Neural progenitor cell (in vitro differentiated cells): Measurements from ENCODE around the gene ISCA2. TPM values are rescaled to one million over a fixed set of nuclear protein-coding genes. Genes with fewer than 3 reads are reported as not detected.
A peak's percentile ranks its signal among the peaks of the same experiment; 100 is the strongest.

Experiments used
- DNase-seq: peaks from one replicate; pipeline ENCODE4 v3.0.0-alpha.2; 2016; ENCODE audit warnings: low spot score
- H2AFZ ChIP-seq: fragments of 200-600 bp; sonication (generic); replicated peaks from 2 replicates; pipeline ENCODE4 v1.6.1; 2016; ENCODE audit warnings: antibody characterized with exemption
- H3F3A ChIP-seq: fragments of 200-600 bp; sonication (generic); 2 replicates; pipeline ENCODE4 v1.6.1; 2016; ENCODE audit warnings: antibody characterized with exemption, low read depth
- H3K27ac ChIP-seq: fragments of 200-600 bp; sonication (generic); 2 replicates; pipeline ENCODE4 v1.5.1; 2016; ENCODE audit warnings: mild to moderate bottlenecking
- H3K27me3 ChIP-seq: fragments of 200-600 bp; sonication (generic); 2 replicates; pipeline ENCODE4 v1.6.1; 2016; ENCODE audit warnings: mild to moderate bottlenecking, moderate library complexity
- H3K36me3 ChIP-seq: fragments of 200-600 bp; sonication (generic); 2 replicates; pipeline ENCODE4 v1.5.1; 2016
- H3K4me1 ChIP-seq: fragments of 200-600 bp; sonication (generic); 2 replicates; pipeline ENCODE4 v1.6.1; 2016; ENCODE audit warnings: mixed run types
- H3K4me2 ChIP-seq: fragments of 200-600 bp; sonication (generic); 2 replicates; pipeline ENCODE4 v1.6.1; 2016
- H3K4me3 ChIP-seq: fragments of 200-600 bp; sonication (generic); 2 replicates; pipeline ENCODE4 v1.5.1; 2016
- H3K79me2 ChIP-seq: fragments of 200-600 bp; sonication (generic); 2 replicates; pipeline ENCODE4 v1.6.1; 2016; ENCODE audit warnings: low read depth
- H3K9ac ChIP-seq: fragments of 200-600 bp; sonication (generic); 2 replicates; pipeline ENCODE4 v1.6.1; 2016
- H3K9me3 ChIP-seq: fragments of 200-600 bp; sonication (generic); 2 replicates; pipeline ENCODE4 v1.5.1; 2016; ENCODE audit warnings: low read depth
- H4K20me1 ChIP-seq: fragments of 200-600 bp; sonication (generic); 2 replicates; pipeline ENCODE4 v1.6.1; 2016; ENCODE audit warnings: low read depth
- H3K27ac Mint-ChIP-seq: 3 replicates; pipeline ENCODE4 v1.8.0; 2021; ENCODE audit warnings: mixed read lengths
- H3K27me3 Mint-ChIP-seq: 2 replicates; pipeline ENCODE4 v1.8.0; 2022; ENCODE audit warnings: low read depth, mild to moderate bottlenecking, inconsistent platforms, moderate library complexity, mixed read lengths; ENCODE audit not compliant: insufficient read depth
- H3K36me3 Mint-ChIP-seq: 3 replicates; pipeline ENCODE4 v1.8.0; 2021; ENCODE audit warnings: mixed read lengths
- H3K4me1 Mint-ChIP-seq: 3 replicates; pipeline ENCODE4 v1.8.0; 2021; ENCODE audit warnings: mixed read lengths
- H3K4me3 Mint-ChIP-seq: 3 replicates; pipeline ENCODE4 v1.8.0; 2021; ENCODE audit warnings: mild to moderate bottlenecking, moderate library complexity, mixed read lengths
- H3K9me3 Mint-ChIP-seq: 3 replicates; pipeline ENCODE4 v1.8.0; 2020; ENCODE audit warnings: mixed read lengths
- EZH2 ChIP-seq: fragments of 200-600 bp; sonication (generic); IDR thresholded peaks from 2 replicates; pipeline ENCODE4 v1.6.1; 2017; ENCODE audit warnings: antibody characterized with exemption, mild to moderate bottlenecking, moderate library complexity
- EZH2phosphoT487 ChIP-seq: fragments of 200-600 bp; sonication (generic); IDR thresholded peaks from 2 replicates; pipeline ENCODE4 v1.6.1; 2017; ENCODE audit warnings: antibody characterized with exemption
- total RNA-seq: library from RNA; depleted of rRNA; stranded (reverse); fragments of >200 nt; gene quantifications from 2 replicates; pipeline ENCODE4 v1.2.3, GENCODE V29; 2015; ENCODE audit warnings: low replicate concordance
- TF ChIP-seq, protein P1 (sequence below): fragments of 200-600 bp; sonication (generic); IDR thresholded peaks from 2 replicates; pipeline ENCODE4 v1.5.1; 2017; ENCODE audit warnings: antibody characterized with exemption, mild to moderate bottlenecking

The ISCA2 gene
- total RNA-seq, 1 donor from 2014 or later, result 45.5 TPM

DNA sequence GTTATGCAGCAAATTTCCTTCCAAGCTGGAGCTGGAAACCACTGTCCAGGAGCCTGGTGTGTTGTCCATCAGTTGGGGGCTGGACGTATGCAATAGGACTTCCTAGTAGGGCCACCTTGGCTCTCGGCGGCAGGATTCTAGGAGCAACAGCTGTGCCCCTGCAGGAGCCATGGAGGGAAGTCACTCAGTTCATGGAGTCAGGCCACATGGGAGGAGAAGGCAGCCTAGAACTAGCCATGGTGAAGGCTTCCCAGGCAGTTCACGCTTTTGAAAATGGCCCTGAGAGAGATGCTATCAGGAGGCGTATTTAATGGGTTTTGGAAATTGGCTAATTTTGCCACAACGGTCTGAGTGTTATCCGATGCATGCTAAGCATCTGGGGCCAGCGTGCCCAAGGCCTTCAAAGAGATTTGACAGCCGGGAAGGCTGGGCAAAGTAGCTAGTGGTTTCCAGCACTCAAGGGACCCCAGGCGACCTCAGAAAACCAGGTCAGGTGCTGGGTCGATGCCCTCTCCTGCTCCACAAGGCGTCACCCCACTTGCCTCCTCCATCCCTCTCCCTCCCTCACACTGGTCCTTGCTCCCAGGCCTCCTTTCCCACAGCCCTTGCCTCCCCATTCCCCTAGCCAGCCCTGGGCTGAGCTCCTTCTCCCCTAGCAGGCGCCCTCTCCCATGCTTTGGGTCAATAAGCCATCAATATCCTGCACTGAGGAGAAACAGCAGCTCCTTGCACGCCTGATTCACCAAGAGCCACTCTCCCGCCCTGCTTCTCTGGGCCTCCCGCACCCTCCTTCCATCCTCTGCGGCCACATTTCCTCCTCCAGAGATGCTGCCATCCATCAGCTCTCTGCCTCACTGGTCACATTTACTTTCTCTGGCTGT is 36.6 kb upstream of the ISCA2 start:
- Histone ChIP-seq H3K4me3 (no peak overlapping the region), H3K9me3 (no peaks in the 10 kb centered on the region), H3K4me2 (peak overlapping the region; percentile 49), H3K36me3 (no peaks in the 10 kb centered on the region), H3F3A (peaks cover 10% of the 10 kb centered on the region), H3K4me1 (peaks cover 17% of the 10 kb centered on the region), H3K27ac (peak overlapping the region; percentile 83), H3K79me2 (no peaks in the 10 kb centered on the region), H4K20me1 (no peaks in the 10 kb centered on the region), H3K27me3 (no peaks in the 10 kb centered on the region), H3K9ac (no peak overlapping the region), H2AFZ (peak overlapping the region; percentile 52)
- Mint-ChIP-seq H3K4me1 (peaks cover 4% of the 10 kb centered on the region), H3K27ac (no peak overlapping the region), H3K27me3 (peaks cover 8% of the 10 kb centered on the region), H3K36me3 (no peaks in the 10 kb centered on the region), H3K4me3 (peak overlapping the region; percentile 48), H3K9me3 (peaks cover 3% of the 10 kb centered on the region)
- TF ChIP-seq EZH2phosphoT487 (no peak), EZH2 (no peak)
- TF ChIP-seq, protein P1, sequence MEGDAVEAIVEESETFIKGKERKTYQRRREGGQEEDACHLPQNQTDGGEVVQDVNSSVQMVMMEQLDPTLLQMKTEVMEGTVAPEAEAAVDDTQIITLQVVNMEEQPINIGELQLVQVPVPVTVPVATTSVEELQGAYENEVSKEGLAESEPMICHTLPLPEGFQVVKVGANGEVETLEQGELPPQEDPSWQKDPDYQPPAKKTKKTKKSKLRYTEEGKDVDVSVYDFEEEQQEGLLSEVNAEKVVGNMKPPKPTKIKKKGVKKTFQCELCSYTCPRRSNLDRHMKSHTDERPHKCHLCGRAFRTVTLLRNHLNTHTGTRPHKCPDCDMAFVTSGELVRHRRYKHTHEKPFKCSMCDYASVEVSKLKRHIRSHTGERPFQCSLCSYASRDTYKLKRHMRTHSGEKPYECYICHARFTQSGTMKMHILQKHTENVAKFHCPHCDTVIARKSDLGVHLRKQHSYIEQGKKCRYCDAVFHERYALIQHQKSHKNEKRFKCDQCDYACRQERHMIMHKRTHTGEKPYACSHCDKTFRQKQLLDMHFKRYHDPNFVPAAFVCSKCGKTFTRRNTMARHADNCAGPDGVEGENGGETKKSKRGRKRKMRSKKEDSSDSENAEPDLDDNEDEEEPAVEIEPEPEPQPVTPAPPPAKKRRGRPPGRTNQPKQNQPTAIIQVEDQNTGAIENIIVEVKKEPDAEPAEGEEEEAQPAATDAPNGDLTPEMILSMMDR, result no peak
- no peak for DNase-seq

DNA sequence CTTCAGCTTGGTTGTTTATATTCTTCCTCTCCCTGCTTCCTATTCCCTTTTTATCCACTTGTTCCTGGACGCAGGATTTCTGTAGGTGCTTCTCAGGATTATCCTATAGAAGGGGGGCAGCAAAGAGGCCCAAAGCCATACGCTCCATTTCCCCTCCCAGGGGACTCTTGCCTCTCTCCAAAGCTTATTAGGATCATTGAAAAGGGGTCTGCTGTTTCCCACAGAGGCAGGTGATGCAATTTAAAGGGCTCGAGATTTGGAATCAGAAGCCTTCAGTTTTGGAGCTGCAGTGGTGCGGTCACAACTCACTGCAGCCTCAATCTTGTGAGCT is 36.0 kb upstream of the ISCA2 start:
- H4K20me1 ChIP-seq, result no peaks in the 10 kb centered on the region
- no peaks in the 10 kb centered on the region for H3K27me3 ChIP-seq
- H3K4me1 ChIP-seq, result peaks cover 17% of the 10 kb centered on the region
- peaks cover 3% of the 10 kb centered on the region for H3K9me3 Mint-ChIP-seq
- H3F3A ChIP-seq, result peaks cover 10% of the 10 kb centered on the region
- TF ChIP-seq, protein P1, result no peak
- TF ChIP-seq EZH2 (no peak), EZH2phosphoT487 (no peak)
- H3K4me3 Mint-ChIP-seq, result no peak overlapping the region
- no peaks in the 10 kb centered on the region for H3K9me3 ChIP-seq
- H3K79me2 ChIP-seq, result no peaks in the 10 kb centered on the region
- no peaks in the 10 kb centered on the region for H3K36me3 ChIP-seq
- H3K27ac ChIP-seq, result peak overlapping the region; percentile 83
- peak; percentile 50 for DNase-seq
- H3K36me3 Mint-ChIP-seq, result no peaks in the 10 kb centered on the region
- peaks cover 4% of the 10 kb centered on the region for H3K4me1 Mint-ChIP-seq
- no peak overlapping the region for H3K9ac ChIP-seq
- H3K4me3 ChIP-seq, result no peak overlapping the region
- peak overlapping the region; percentile 52 for H2AFZ ChIP-seq
- H3K4me2 ChIP-seq, result peak overlapping the region; percentile 49
- peaks cover 8% of the 10 kb centered on the region for H3K27me3 Mint-ChIP-seq
- no peak overlapping the region for H3K27ac Mint-ChIP-seq

DNA sequence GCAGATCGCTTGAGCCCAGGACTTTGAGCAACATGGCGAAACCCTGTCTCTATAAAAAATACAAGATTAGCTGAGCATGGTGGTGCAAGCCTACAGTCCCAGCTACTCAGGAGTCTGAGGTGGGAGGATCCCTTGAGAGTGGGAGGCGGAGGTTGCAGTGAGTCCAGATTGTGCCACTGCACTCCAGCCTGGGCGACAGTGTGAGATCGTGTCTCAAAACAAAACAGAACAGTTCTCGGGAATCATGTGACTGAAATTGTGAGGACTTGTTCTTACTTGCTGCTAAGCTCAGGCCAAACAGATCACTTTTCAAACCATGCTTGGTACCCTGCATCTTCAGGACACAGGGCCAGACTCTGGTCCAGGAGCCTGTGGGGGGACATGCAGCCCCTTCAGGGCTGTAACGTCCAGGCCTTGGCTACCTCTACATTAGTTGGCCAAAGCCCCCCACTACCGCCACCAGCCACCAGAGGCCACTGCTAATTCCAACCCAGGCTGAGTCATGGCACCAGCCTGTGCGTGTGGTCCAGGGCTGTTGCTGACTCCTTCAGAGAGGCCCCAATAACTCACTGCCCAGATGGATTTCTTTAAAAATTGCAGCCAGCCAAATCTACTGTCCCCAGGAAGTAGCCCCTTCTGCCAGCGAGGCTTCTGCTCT is 34.1 kb upstream of the ISCA2 start:
- Histone ChIP-seq H3K27ac (no peak overlapping the region), H3K79me2 (no peaks in the 10 kb centered on the region), H4K20me1 (no peaks in the 10 kb centered on the region), H3K4me1 (peaks cover 17% of the 10 kb centered on the region), H3K4me2 (no peak overlapping the region), H3K27me3 (no peaks in the 10 kb centered on the region), H3F3A (peaks cover 10% of the 10 kb centered on the region), H3K9ac (no peak overlapping the region), H3K4me3 (no peak overlapping the region), H3K9me3 (no peaks in the 10 kb centered on the region), H3K36me3 (no peaks in the 10 kb centered on the region), H2AFZ (peak overlapping the region; percentile 7)
- H3K27ac Mint-ChIP-seq, result no peak overlapping the region
- TF ChIP-seq EZH2 (no peak), EZH2phosphoT487 (no peak)
- TF ChIP-seq, protein P1, result peak; percentile 65
- peaks cover 6% of the 10 kb centered on the region for H3K27me3 Mint-ChIP-seq
- DNase-seq, result peak; percentile 71
- no peaks in the 10 kb centered on the region for H3K36me3 Mint-ChIP-seq
- peaks cover 4% of the 10 kb centered on the region for H3K4me1 Mint-ChIP-seq
- H3K9me3 Mint-ChIP-seq, result peaks cover 3% of the 10 kb centered on the region
- no peak overlapping the region for H3K4me3 Mint-ChIP-seq
